Right lobe of liver (tissue), 6 donors: ENCODE results near the gene SERPINA3. TPM values are rescaled to one million over a fixed set of nuclear protein-coding genes. Genes with fewer than 3 reads are reported as not detected.

Experiments
- ATAC-seq, 4 donors: fragments of 200-7000 bp; cut with Tn5 transposase; one replicate each; pipeline ENCODE4 v1.9.1; 2020; ENCODE audit warnings: mild to moderate bottlenecking in 4 of 4, moderate library complexity in 4 of 4
- DNase-seq, 3 donors: peaks; one replicate each; pipeline ENCODE4 v3.0.0-alpha.2; 2020
- H3K27ac ChIP-seq, 3 donors: fragments of 200-600 bp; one replicate each; pipeline ENCODE4 v1.8.0; 2022
- H3K27me3 ChIP-seq, 2 donors: fragments of 200-600 bp; one replicate each; pipeline ENCODE4 v1.8.0; 2022
- H3K36me3 ChIP-seq, 4 donors: fragments of 200-600 bp; sonication (generic) in 1 of 4; one replicate each; pipeline versions ENCODE4 v1.5.1 to v1.8.0; 2017 to 2022; ENCODE audit warnings: control low read depth in 1 of 4
- H3K4me1 ChIP-seq, 4 donors: fragments of 200-600 bp; sonication (generic) in 1 of 4; one replicate each; pipeline versions ENCODE4 v1.5.1 to v1.8.0; 2017 to 2022; ENCODE audit warnings: control low read depth in 1 of 4
- H3K4me3 ChIP-seq, 3 donors: fragments of 200-600 bp; one replicate each; pipeline ENCODE4 v1.8.0; 2022
- H3K9me3 ChIP-seq, 4 donors: fragments of 200-600 bp; sonication (generic) in 1 of 4; one replicate each; pipeline versions ENCODE4 v1.5.1 to v1.8.0; 2017 to 2022; ENCODE audit warnings: control low read depth in 1 of 4
- POLR2A ChIP-seq: fragments of 450-650 bp; IDR thresholded peaks from one replicate; pipeline ENCODE4 v1.6.1; 2017; ENCODE audit warnings: antibody characterized with exemption, mild to moderate bottlenecking
- WGBS: methylation state at CpG from one replicate; pipeline ENCODE4 v1.1.6; 2018; ENCODE audit warnings: low coverage, low lambda C conversion rate; ENCODE audit not compliant: insufficient coverage; ENCODE audit errors: missing lambda C conversion rate; 5-methylcytosine and 5-hydroxymethylcytosine counted together
- intact Hi-C, 2 donors: fragments of 100-400 bp; cut with DNase I; formaldehyde crosslinking; loops; one replicate each; pipeline versions ENCODE4 v1.11.2 to v1.14.1; 2022
- total RNA-seq, 6 experiments: library from RNA; depleted of rRNA in 2 of 6; stranded (reverse); fragments of >200 nt in 2 of 6; fragmentation: NEBNext Ultra II Directional in 3 of 6; extraction: Animal tissue kit (Norgen Biotek cat#: 25700) in 3 of 6; gene quantifications; one replicate each; pipeline versions ENCODE4 v1.1.0 to v1.2.4, GENCODE V29; 2016 to 2023
- TF ChIP-seq, protein P1 (sequence below), 4 donors: fragments of 200-600 bp in 3 of 4; fragments of 450-650 bp in 1 of 4; IDR thresholded peaks; one replicate each; pipeline versions ENCODE4 v1.5.1 to v1.8.0; 2016 to 2022; ENCODE audit warnings: antibody characterized with exemption in 4 of 4, mild to moderate bottlenecking in 2 of 4
- donor health status: DM: no; HTN: yes; CAD: no.
- donor health status: DM: no; HTN: no; CAD: no.
- donor health status: DM: no; HTN: no; CAD: no.
- donor health status: DM: no; HTN: yes; CAD: no.
- donor health status: DM: no; HTN: yes; CAD: no.

The SERPINA3 gene
- total RNA-seq, 6 experiments from 2014 or later, result 5,211 to 12,749 (median 8,707) TPM

DNA sequence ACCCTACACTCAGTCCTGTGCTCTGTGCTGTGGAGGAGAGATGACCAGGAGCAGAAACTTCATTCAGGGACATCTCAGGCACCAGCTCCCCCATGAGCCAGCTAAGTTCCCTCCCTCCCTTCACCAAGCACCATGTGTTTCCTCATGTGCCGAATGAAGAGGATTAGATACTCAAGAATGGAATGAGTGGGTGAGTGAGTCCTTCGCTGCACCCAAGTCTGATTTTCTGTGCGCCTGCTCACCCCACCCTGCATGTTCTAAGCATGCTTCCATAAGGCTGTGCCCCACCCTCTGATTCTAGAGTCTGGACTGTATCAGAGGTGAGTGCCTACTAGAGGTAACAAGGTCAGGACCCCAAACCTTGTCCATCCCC, 18.8 kb upstream of the SERPINA3 start:
- Histone ChIP-seq H3K4me1 (peaks cover 0 to 47% (median 19%) of the 10 kb centered on the region in 4 donors), H3K27ac (peak overlapping the region in 2 of 3 donors; percentile 9 to 53), H3K36me3 (peaks cover 0 to 30% (median 8%) of the 10 kb centered on the region in 4 donors), H3K9me3 (no peaks in the 10 kb centered on the region), H3K4me3 (no peak overlapping the region), H3K27me3 (no peaks in the 10 kb centered on the region)
- DNase-seq (no peak), ATAC-seq (peak in 2 of 4 donors; percentile 8 to 16)
- intact Hi-C loops, result no loop called here
- WGBS, result 72% methylated on average over 3 of the region's 3 CpGs
- TF ChIP-seq, protein P1, sequence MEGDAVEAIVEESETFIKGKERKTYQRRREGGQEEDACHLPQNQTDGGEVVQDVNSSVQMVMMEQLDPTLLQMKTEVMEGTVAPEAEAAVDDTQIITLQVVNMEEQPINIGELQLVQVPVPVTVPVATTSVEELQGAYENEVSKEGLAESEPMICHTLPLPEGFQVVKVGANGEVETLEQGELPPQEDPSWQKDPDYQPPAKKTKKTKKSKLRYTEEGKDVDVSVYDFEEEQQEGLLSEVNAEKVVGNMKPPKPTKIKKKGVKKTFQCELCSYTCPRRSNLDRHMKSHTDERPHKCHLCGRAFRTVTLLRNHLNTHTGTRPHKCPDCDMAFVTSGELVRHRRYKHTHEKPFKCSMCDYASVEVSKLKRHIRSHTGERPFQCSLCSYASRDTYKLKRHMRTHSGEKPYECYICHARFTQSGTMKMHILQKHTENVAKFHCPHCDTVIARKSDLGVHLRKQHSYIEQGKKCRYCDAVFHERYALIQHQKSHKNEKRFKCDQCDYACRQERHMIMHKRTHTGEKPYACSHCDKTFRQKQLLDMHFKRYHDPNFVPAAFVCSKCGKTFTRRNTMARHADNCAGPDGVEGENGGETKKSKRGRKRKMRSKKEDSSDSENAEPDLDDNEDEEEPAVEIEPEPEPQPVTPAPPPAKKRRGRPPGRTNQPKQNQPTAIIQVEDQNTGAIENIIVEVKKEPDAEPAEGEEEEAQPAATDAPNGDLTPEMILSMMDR (IDR thresholded peaks at IDR 0.05), result no peak
- no peak for TF ChIP-seq POLR2A

DNA sequence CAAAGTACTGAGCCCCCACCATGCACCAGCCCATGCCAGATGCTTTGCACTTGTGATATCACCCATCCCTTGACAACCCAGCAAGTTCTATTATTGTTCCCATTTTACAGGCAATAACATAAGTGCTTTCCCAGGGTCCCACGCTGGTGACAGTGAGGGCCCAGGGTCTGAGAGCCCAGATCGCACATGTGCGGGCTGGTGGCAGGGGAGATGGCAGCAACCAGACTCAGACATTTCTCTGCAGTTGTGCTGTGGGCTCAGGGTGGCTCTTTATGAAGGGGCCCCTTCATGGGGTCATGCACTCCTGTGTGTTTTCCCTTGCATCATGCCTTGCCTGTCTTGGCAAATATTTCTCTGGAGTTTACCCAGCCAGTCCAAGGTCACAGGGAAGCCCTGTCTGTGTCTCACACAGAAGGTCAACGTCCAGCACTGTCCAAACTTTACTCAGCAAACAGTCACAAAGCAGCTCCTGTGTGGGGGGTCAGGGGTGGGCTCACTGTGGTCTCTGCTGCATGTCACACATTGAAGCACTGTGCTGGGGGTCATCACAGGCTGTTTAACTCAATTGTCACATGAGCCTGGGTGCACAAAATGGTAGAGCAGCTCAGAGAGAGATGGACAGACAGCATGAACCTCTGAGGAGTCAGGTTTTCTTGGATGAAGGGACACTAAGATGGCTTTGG, 18.3 kb upstream of the SERPINA3 start:
- peak in 1 of 3 donors; percentile 89 for DNase-seq
- peak overlapping the region in 2 of 3 donors; percentile 18 to 75 for H3K4me3 ChIP-seq
- no peaks in the 10 kb centered on the region for H3K9me3 ChIP-seq
- no peaks in the 10 kb centered on the region for H3K27me3 ChIP-seq
- peak overlapping the region in 2 of 3 donors; percentile 9 to 53 for H3K27ac ChIP-seq
- peaks cover 0 to 24% (median 7%) of the 10 kb centered on the region in 4 donors for H3K36me3 ChIP-seq
- intact Hi-C loops, result no loop called here
- 29% methylated on average over 4 of the region's 4 CpGs for WGBS
- ATAC-seq, result peak; percentile 61 to 77 (median 68)
- peaks cover 0 to 47% (median 19%) of the 10 kb centered on the region in 4 donors for H3K4me1 ChIP-seq
- TF ChIP-seq, protein P1 (IDR thresholded peaks at IDR 0.05), result no peak
- no peak for TF ChIP-seq POLR2A

DNA sequence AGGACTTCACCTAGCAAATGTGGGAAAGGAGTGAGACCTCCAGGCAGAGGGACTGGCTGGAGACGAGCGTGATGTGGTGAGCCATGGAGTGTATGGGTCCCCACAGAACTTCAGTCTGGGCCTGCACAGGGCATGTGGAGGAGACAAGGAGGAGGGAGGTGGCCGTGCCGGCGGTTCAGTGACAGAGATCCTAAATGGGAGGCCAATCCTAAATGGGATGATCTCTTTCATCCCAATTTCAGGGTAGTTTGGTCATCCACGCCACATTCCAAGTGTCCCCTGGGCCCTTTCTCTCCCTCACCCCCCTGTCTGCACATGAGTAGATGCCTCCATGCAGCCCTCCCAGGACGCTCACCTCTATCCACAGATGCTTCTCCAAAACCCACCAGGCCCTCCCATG, 17.8 kb upstream of the SERPINA3 start:
- no peaks in the 10 kb centered on the region for H3K9me3 ChIP-seq
- TF ChIP-seq POLR2A, result no peak
- TF ChIP-seq, protein P1 (IDR thresholded peaks at IDR 0.05), result no peak
- peak overlapping the region in 2 of 3 donors; percentile 18 to 75 for H3K4me3 ChIP-seq
- DNase-seq, result no peak
- intact Hi-C loops, result no loop called here
- ATAC-seq, result peak; percentile 3 to 39 (median 13)
- peaks cover 0 to 52% (median 20%) of the 10 kb centered on the region in 4 donors for H3K4me1 ChIP-seq
- WGBS, result 49% methylated on average over 3 of the region's 7 CpGs
- peaks cover 0 to 21% (median 4%) of the 10 kb centered on the region in 4 donors for H3K36me3 ChIP-seq
- H3K27ac ChIP-seq, result peak overlapping the region in 2 of 3 donors; percentile 9 to 53
- H3K27me3 ChIP-seq, result no peaks in the 10 kb centered on the region

DNA sequence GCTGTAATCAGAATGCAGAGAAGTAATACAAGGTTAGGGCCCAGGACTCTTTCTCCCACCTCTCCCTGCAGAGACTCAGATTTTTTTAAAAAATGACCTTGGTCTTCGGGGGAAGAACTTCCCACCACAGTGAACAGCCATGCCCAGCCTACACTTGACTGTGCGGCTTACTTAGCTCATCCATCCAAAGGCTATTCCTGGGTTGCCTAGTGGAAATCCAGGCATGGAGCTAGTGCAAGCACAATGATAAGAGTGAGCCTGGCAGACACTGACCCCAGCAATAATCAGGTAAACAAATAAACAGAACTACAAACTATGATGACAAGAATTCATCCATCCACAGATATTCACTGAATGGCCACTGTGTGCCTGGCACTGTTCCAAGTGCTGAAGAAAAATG, 16.3 kb upstream of the SERPINA3 start:
- WGBS, result 35% methylated on average over 2 of the region's 2 CpGs

More for the DNA sequence above, 16.3 kb upstream of the SERPINA3 start:
- TF ChIP-seq POLR2A, result no peak
- TF ChIP-seq, protein P1 (IDR thresholded peaks at IDR 0.05), result no peak
- intact Hi-C loops, result no loop called here
- Histone ChIP-seq H3K36me3 (peaks cover 0 to 11% (median 3%) of the 10 kb centered on the region in 4 donors), H3K4me1 (peaks cover 0 to 67% (median 25%) of the 10 kb centered on the region in 4 donors), H3K27ac (peak overlapping the region in 1 of 3 donors; percentile 53), H3K9me3 (no peaks in the 10 kb centered on the region), H3K4me3 (peak overlapping the region in 1 of 3 donors; percentile 75), H3K27me3 (no peaks in the 10 kb centered on the region)
- DNase-seq (no peak), ATAC-seq (no peak)
